Measurements from ENCODE around the gene BTBD6.

Gene BTBD6

GRCh38 chr14:105206873-105207272 is 41.5 kb upstream of the BTBD6 start:
- TF ChIP-seq CTCF (conservative IDR thresholded peaks at IDR 0.05; ENCODE audit: control insufficient read depth, insufficient read depth, low read depth, low read length): no peak
- H3K4me3 ChIP-seq (ENCODE audit: control insufficient read depth, low read depth, low read length): no peak overlapping the region
- no peak for DNase-seq (ENCODE audit: low read depth)

- TF ChIP-seq CTCF (conservative IDR thresholded peaks at IDR 0.05; ENCODE audit: control insufficient read depth, insufficient read depth, low read depth, low read length): no peak
- no peak overlapping the region for H3K4me3 ChIP-seq (ENCODE audit: control insufficient read depth, low read depth, low read length)
- no peak for DNase-seq (ENCODE audit: low read depth)
Measured at GRCh38 chr14:105207460-105207901, 40.9 kb upstream of the BTBD6 start.

- H3K4me3 ChIP-seq (ENCODE audit: control insufficient read depth, low read depth, low read length): no peak overlapping the region
- no peak for TF ChIP-seq CTCF (conservative IDR thresholded peaks at IDR 0.05; ENCODE audit: control insufficient read depth, insufficient read depth, low read depth, low read length)
- DNase-seq (ENCODE audit: low read depth): no peak
Measured at GRCh38 chr14:105207996-105208737, 40.2 kb upstream of the BTBD6 start.

- no peak for TF ChIP-seq CTCF (conservative IDR thresholded peaks at IDR 0.05; ENCODE audit: control insufficient read depth, insufficient read depth, low read depth, low read length)
- no peak for DNase-seq (ENCODE audit: low read depth)
- H3K4me3 ChIP-seq (ENCODE audit: control insufficient read depth, low read depth, low read length): no peak overlapping the region
Measured at GRCh38 chr14:105208738-105209075, 39.6 kb upstream of the BTBD6 start.

GRCh38 chr14:105209091-105209490 is 39.2 kb upstream of the BTBD6 start:
- H3K4me3 ChIP-seq (ENCODE audit: control insufficient read depth, low read depth, low read length): no peak overlapping the region
- no peak for DNase-seq (ENCODE audit: low read depth)
- no peak for TF ChIP-seq CTCF (conservative IDR thresholded peaks at IDR 0.05; ENCODE audit: control insufficient read depth, insufficient read depth, low read depth, low read length)

GRCh38 chr14:105209646-105210045 is 38.7 kb upstream of the BTBD6 start:
- DNase-seq (ENCODE audit: low read depth): no peak
- no peak for TF ChIP-seq CTCF (conservative IDR thresholded peaks at IDR 0.05; ENCODE audit: control insufficient read depth, insufficient read depth, low read depth, low read length)
- no peak overlapping the region for H3K4me3 ChIP-seq (ENCODE audit: control insufficient read depth, low read depth, low read length)
